IPS-20b (cell line): ENCODE measurements around the gene TEX36.

Source experiments
- H3K27ac ChIP-seq: one replicate; pipeline ENCODE4 v1.5.1; 2013; ENCODE audit warnings: low read length
- H3K27me3 ChIP-seq: 2 replicates; pipeline ENCODE4 v1.6.1; 2013; ENCODE audit warnings: mild to moderate bottlenecking, low read length, inconsistent platforms; ENCODE audit not compliant: insufficient read depth
- H3K36me3 ChIP-seq: 2 replicates; pipeline ENCODE4 v1.6.1; 2013; ENCODE audit warnings: low read depth, mild to moderate bottlenecking, inconsistent platforms, low read length, moderate library complexity; ENCODE audit not compliant: insufficient read depth
- H3K4me1 ChIP-seq: 2 replicates; pipeline ENCODE4 v1.6.1; 2013; ENCODE audit warnings: mild to moderate bottlenecking, control low read depth, inconsistent platforms, low read length, moderate library complexity; ENCODE audit not compliant: insufficient read depth
- H3K4me3 ChIP-seq: 2 replicates; pipeline ENCODE4 v1.5.1; 2013; ENCODE audit warnings: mild to moderate bottlenecking, low read length, inconsistent platforms
- H3K9ac ChIP-seq: 2 replicates; pipeline ENCODE4 v1.6.1; 2013; ENCODE audit warnings: low read depth, mild to moderate bottlenecking, inconsistent platforms, low read length, moderate library complexity
- H3K9me3 ChIP-seq: 2 replicates; pipeline ENCODE4 v1.6.1; 2013; ENCODE audit warnings: mild to moderate bottlenecking, low read depth, low read length, inconsistent platforms; ENCODE audit not compliant: insufficient read depth

TEX36 gene

GRCh38 chr10:125606414-125607010, 76.5 kb downstream of the TEX36 start:
- Histone ChIP-seq H3K9me3 (no peaks in the 10 kb centered on the region), H3K4me1 (no peaks in the 10 kb centered on the region), H3K27ac (no peak overlapping the region), H3K4me3 (no peak overlapping the region), H3K36me3 (no peaks in the 10 kb centered on the region), H3K27me3 (no peaks in the 10 kb centered on the region), H3K9ac (no peak overlapping the region)
